ENCODE measurements around the gene PTPRG. TPM values are rescaled to one million over a fixed set of nuclear protein-coding genes. Genes with fewer than 3 reads are reported as not detected.

The PTPRG gene
- total and polyA plus RNA-seq, 2 experiments from 2014 or later = 8.5 to 34.9 TPM

- no peak for DNase-seq (ENCODE audit: low spot score)
- Histone ChIP-seq H3K4me2 (no peak overlapping the region), H4K20me1 (ENCODE audit: insufficient read depth, poor library complexity, severe bottlenecking) (no peaks in the 10 kb centered on the region), H3K27me3 (no peaks in the 10 kb centered on the region), H3K9me3 (ENCODE audit: low read depth) (no peaks in the 10 kb centered on the region), H3K79me2 (no peaks in the 10 kb centered on the region), H3K9me2 (replicated peaks; ENCODE audit: insufficient read depth) (no peaks in the 10 kb centered on the region), H3K36me3 (replicated peaks; ENCODE audit: insufficient read depth, low read depth) (no peaks in the 10 kb centered on the region), H3K4me3 (no peak overlapping the region), H3K27ac (no peak overlapping the region), H2AFZ (no peak overlapping the region), H3K4me1 (ENCODE audit: insufficient read depth) (no peaks in the 10 kb centered on the region)
- TF ChIP-seq CTCF (IDR thresholded peaks at IDR 0.05; ENCODE audit: poor library complexity) (no peak), EZH2 (IDR thresholded peaks at IDR 0.05; ENCODE audit: borderline replicate concordance) (no peak), EZH2phosphoT487 (IDR thresholded peaks at IDR 0.05; ENCODE audit: low read depth, severe bottlenecking, unreplicated experiment) (no peak)
- WGBS (ENCODE audit: low lambda C conversion rate, missing lambda C conversion rate) = 84% methylated on average over 4 of the region's 4 CpGs
Observed at GRCh38 chr3:62161371-62161770, 600.0 kb downstream of the PTPRG start.

DNA sequence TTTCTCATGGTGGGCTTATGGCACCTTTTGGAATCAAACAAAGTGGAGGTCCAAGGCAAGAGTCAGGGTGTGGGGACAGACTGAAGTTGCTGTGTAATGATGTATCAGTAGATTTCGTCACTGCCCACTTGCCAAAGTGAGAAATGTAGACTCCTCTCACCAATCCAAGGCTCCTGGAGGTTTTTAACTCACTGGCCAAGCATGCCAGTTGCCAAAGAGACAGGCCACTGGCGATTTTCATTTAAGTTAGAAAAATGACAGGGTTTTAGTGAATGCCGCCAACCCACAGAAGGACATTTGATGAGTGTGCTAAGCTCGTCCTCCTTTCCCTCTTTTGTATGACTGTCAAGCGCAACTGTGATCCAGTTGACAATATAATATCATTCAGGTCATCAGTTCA is 602.8 kb downstream of the PTPRG start:
- Histone ChIP-seq H3K4me2 (no peak overlapping the region), H4K20me1 (ENCODE audit: insufficient read depth, poor library complexity, severe bottlenecking) (no peaks in the 10 kb centered on the region), H2AFZ (no peak overlapping the region), H3K4me1 (ENCODE audit: insufficient read depth) (no peaks in the 10 kb centered on the region), H3K9me2 (replicated peaks; ENCODE audit: insufficient read depth) (no peaks in the 10 kb centered on the region), H3K36me3 (replicated peaks; ENCODE audit: insufficient read depth, low read depth) (no peaks in the 10 kb centered on the region), H3K9me3 (ENCODE audit: low read depth) (no peaks in the 10 kb centered on the region), H3K27me3 (no peaks in the 10 kb centered on the region), H3K27ac (no peak overlapping the region), H3K4me3 (no peak overlapping the region), H3K79me2 (no peaks in the 10 kb centered on the region)
- no peak for DNase-seq (ENCODE audit: low spot score)
- TF ChIP-seq EZH2 (IDR thresholded peaks at IDR 0.05; ENCODE audit: borderline replicate concordance) = no peak
- TF ChIP-seq CTCF (IDR thresholded peaks at IDR 0.05; ENCODE audit: poor library complexity) = no peak
- TF ChIP-seq EZH2phosphoT487 (IDR thresholded peaks at IDR 0.05; ENCODE audit: low read depth, severe bottlenecking, unreplicated experiment) = no peak
- WGBS (ENCODE audit: low lambda C conversion rate, missing lambda C conversion rate) = 96% methylated on average over 5 of the region's 5 CpGs

DNA sequence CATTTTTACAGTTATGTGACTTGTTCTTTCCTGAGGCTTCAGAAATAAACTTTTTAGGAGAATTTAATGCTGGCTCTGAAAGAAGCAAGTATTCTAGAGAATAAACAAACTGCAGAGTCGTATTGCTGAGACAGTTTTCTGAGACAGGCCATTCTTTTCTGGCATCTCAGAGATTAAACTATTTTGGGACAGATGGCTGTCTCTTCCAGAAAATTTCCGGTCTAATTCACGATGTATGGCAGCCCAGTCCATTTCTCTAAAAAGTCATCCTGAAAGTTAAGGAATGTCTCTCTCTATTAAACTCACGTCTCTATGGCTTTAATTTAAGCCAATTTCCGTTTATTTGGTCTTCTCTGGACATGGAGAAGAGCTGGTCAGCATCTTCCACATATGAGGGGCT is 603.4 kb downstream of the PTPRG start:
- WGBS (ENCODE audit: low lambda C conversion rate, missing lambda C conversion rate) = 70% methylated on average over 5 of the region's 5 CpGs
- Histone ChIP-seq H3K27me3 (no peaks in the 10 kb centered on the region), H3K36me3 (replicated peaks; ENCODE audit: insufficient read depth, low read depth) (no peaks in the 10 kb centered on the region), H3K4me1 (ENCODE audit: insufficient read depth) (no peaks in the 10 kb centered on the region), H3K27ac (no peak overlapping the region), H3K9me2 (replicated peaks; ENCODE audit: insufficient read depth) (no peaks in the 10 kb centered on the region), H3K4me3 (no peak overlapping the region), H3K4me2 (no peak overlapping the region), H4K20me1 (ENCODE audit: insufficient read depth, poor library complexity, severe bottlenecking) (no peaks in the 10 kb centered on the region), H3K79me2 (no peaks in the 10 kb centered on the region), H3K9me3 (ENCODE audit: low read depth) (no peaks in the 10 kb centered on the region), H2AFZ (no peak overlapping the region)
- no peak for DNase-seq (ENCODE audit: low spot score)
- TF ChIP-seq EZH2 (IDR thresholded peaks at IDR 0.05; ENCODE audit: borderline replicate concordance) (no peak), EZH2phosphoT487 (IDR thresholded peaks at IDR 0.05; ENCODE audit: low read depth, severe bottlenecking, unreplicated experiment) (no peak), CTCF (IDR thresholded peaks at IDR 0.05; ENCODE audit: poor library complexity) (no peak)
